HCT116 (cell line): ENCODE results near the gene CSNK1G2. TPM values are rescaled to one million over a fixed set of nuclear protein-coding genes. Genes with fewer than 3 reads are reported as not detected.

Source experiments
- ATAC-seq: fragments of 200-7000 bp; cut with Tn5 transposase; 2 replicates; pipeline ENCODE4 v1.9.1; 2020; ENCODE audit warnings: mild to moderate bottlenecking, moderate library complexity
- BruUV-seq: library from RNA; stranded (reverse); fragments of 400-500 nt; replicated peaks from 2 replicates; lab custom pipeline; 2021; lab: Mats Ljungman, UMichigan
- CTCF ChIA-PET: fragments of 300-600 bp; sonication (Branson Sonifier 250); formaldehyde crosslinking; loops from one replicate; lab custom pipeline; 2021; ENCODE audit warnings: antibody characterized with exemption; lab: Charles Lee
- POLR2A ChIA-PET: fragments of 300-600, 350-600 bp; sonication (Branson Sonifier 250); formaldehyde crosslinking; loops from one replicate; lab custom pipeline; 2021; ENCODE audit warnings: antibody characterized with exemption; lab: Charles Lee
- RAD21 ChIA-PET, 2 experiments: fragments of 300-600 bp; sonication (Branson Sonifier 250); formaldehyde crosslinking; loops; one replicate each; lab custom pipeline; 2023; ENCODE audit warnings: low total read pairs in 2 of 2; ENCODE audit not compliant: uncharacterized antibody in 2 of 2, unreplicated experiment in 2 of 2, low non-redundant PET in 1 of 2; lab: Charles Lee
- DNase-seq: peaks from one replicate; pipeline ENCODE4 v3.0.0-alpha.2; 2010; ENCODE audit warnings: low read depth, low spot score
- H2AFZ ChIP-seq: fragments of 200-600 bp; shearing (Covaris generic), sonication (generic); 2 replicates; pipeline ENCODE4 v1.6.1; 2017; ENCODE audit warnings: low read depth, mixed run types, mixed read lengths, antibody characterized with exemption, low read length; ENCODE audit not compliant: poor library complexity, severe bottlenecking
- H3K27ac ChIP-seq: 2 replicates; pipeline ENCODE4 v1.5.1; 2012; ENCODE audit warnings: low read depth, low read length
- H3K27me3 ChIP-seq: fragments of 200-600 bp; sonication (generic); 2 replicates; pipeline ENCODE4 v1.6.1; 2016; ENCODE audit warnings: mixed run types, low read length, mixed read lengths; ENCODE audit not compliant: insufficient read depth
- H3K36me3 ChIP-seq, 2 experiments: fragments of 200-500 bp in 1 of 2; fragments of 200-600 bp in 1 of 2; sonication (Bioruptor generic) in 1 of 2; sonication (generic) in 1 of 2; 2 replicates each; pipeline versions ENCODE4 v1.5.1 to v1.6.1; 2014 to 2016; ENCODE audit warnings: low read length in 2 of 2, inconsistent platforms in 1 of 2, mixed read lengths in 1 of 2, mixed run types in 1 of 2; ENCODE audit not compliant: insufficient read depth in 2 of 2, control insufficient read depth in 1 of 2
- H3K4me1 ChIP-seq, 2 experiments: fragments of 200-600 bp in 1 of 2; sonication (generic) in 1 of 2; 2 replicates each; pipeline versions ENCODE4 v1.5.1 to v1.6.1; 2012 to 2017; ENCODE audit warnings: low read length in 2 of 2, inconsistent platforms in 1 of 2, mild to moderate bottlenecking in 1 of 2, mixed read lengths in 1 of 2, mixed run types in 1 of 2, moderate library complexity in 1 of 2; ENCODE audit not compliant: insufficient read depth in 2 of 2, control insufficient read depth in 1 of 2
- H3K4me2 ChIP-seq: fragments of 200-600 bp; sonication (generic); 2 replicates; pipeline ENCODE4 v1.6.1; 2017; ENCODE audit warnings: mixed run types, low read length, mixed read lengths
- H3K4me3 ChIP-seq, 2 experiments: fragments of 200-600 bp in 1 of 2; sonication (generic) in 1 of 2; replicated peaks in 1 of 2; 2 replicates each; pipeline ENCODE4 v1.5.1; 2011 to 2016; ENCODE audit warnings: low read length in 2 of 2, control low read depth in 1 of 2, low read depth in 1 of 2, mild to moderate bottlenecking in 1 of 2, mixed read lengths in 1 of 2, mixed run types in 1 of 2
- H3K79me2 ChIP-seq: fragments of 200-600 bp; sonication (generic); 2 replicates; pipeline ENCODE4 v1.6.1; 2017; ENCODE audit warnings: mild to moderate bottlenecking, mixed run types, low read length, moderate library complexity, mixed read lengths; ENCODE audit not compliant: insufficient read depth
- H3K9ac ChIP-seq: fragments of 200-600 bp; sonication (generic); 2 replicates; pipeline ENCODE4 v1.6.1; 2016; ENCODE audit warnings: low read length, mixed read lengths
- H3K9me2 ChIP-seq: fragments of 200-600 bp; sonication (generic), shearing (Covaris generic); 2 replicates; pipeline ENCODE4 v1.6.1; 2017; ENCODE audit warnings: mixed run types, mild to moderate bottlenecking, moderate library complexity; ENCODE audit not compliant: insufficient read depth
- H3K9me3 ChIP-seq, 2 experiments: fragments of 200-500 bp in 1 of 2; fragments of 200-600 bp in 1 of 2; sonication (Bioruptor generic) in 1 of 2; sonication (generic) in 1 of 2; 2 replicates each; pipeline ENCODE4 v1.6.1; 2014 to 2017; ENCODE audit warnings: low read length in 2 of 2, mixed read lengths in 2 of 2, inconsistent platforms in 1 of 2, low read depth in 1 of 2, mild to moderate bottlenecking in 1 of 2, mixed run types in 1 of 2, moderate library complexity in 1 of 2; ENCODE audit not compliant: control insufficient read depth in 1 of 2, insufficient read depth in 1 of 2
- H4K20me1 ChIP-seq: fragments of 200-600 bp; sonication (generic), shearing (Covaris generic); 2 replicates; pipeline ENCODE4 v1.6.1; 2017; ENCODE audit warnings: mixed run types, mild to moderate bottlenecking, moderate library complexity; ENCODE audit not compliant: insufficient read depth
- ATF3 ChIP-seq: IDR thresholded peaks from 2 replicates; pipeline ENCODE4 v1.6.1; 2012
- CBX3 ChIP-seq: IDR thresholded peaks from 2 replicates; pipeline ENCODE4 v1.6.1; 2012; ENCODE audit warnings: low read depth
- CEBPB ChIP-seq: IDR thresholded peaks from 2 replicates; pipeline ENCODE4 v1.6.1; 2012; ENCODE audit warnings: low read depth
- CTCF ChIP-seq, 3 experiments: fragments of 200-600 bp in 1 of 3; sonication (generic) in 1 of 3; IDR thresholded peaks in 2 of 3; conservative IDR thresholded peaks in 1 of 3; 2 replicates each; pipeline ENCODE4 v1.5.1; 2012 to 2017; ENCODE audit warnings: low read depth in 2 of 3, low read length in 2 of 3, antibody characterized with exemption in 1 of 3, borderline replicate concordance in 1 of 3, control low read depth in 1 of 3, mild to moderate bottlenecking in 1 of 3, mixed read lengths in 1 of 3, mixed run types in 1 of 3, moderate library complexity in 1 of 3; ENCODE audit not compliant: insufficient read depth in 1 of 3
- EGR1 ChIP-seq: IDR thresholded peaks from 2 replicates; pipeline ENCODE4 v1.6.1; 2012; ENCODE audit warnings: low read depth
- ELF1 ChIP-seq: IDR thresholded peaks from 2 replicates; pipeline ENCODE4 v1.6.1; 2012; ENCODE audit warnings: low read depth, borderline replicate concordance
- FOSL1 ChIP-seq: IDR thresholded peaks from 2 replicates; pipeline ENCODE4 v1.6.1; 2012; ENCODE audit warnings: low read depth
- JUND ChIP-seq: IDR thresholded peaks from 2 replicates; pipeline ENCODE4 v1.6.1; 2012
- MAX ChIP-seq: IDR thresholded peaks from 2 replicates; pipeline ENCODE4 v1.6.1; 2012
- POLR2A ChIP-seq: IDR thresholded peaks from 2 replicates; pipeline ENCODE4 v1.7.0; 2011; ENCODE audit warnings: borderline replicate concordance; ENCODE audit not compliant: insufficient read depth, insufficient read length; ENCODE audit errors: extremely low read depth
- SP1 ChIP-seq: IDR thresholded peaks from 2 replicates; pipeline ENCODE4 v1.6.1; 2012; ENCODE audit warnings: low read depth
- SRF ChIP-seq: IDR thresholded peaks from 2 replicates; pipeline ENCODE4 v1.6.1; 2012; ENCODE audit warnings: low read depth
- YY1 ChIP-seq: IDR thresholded peaks from 2 replicates; pipeline ENCODE4 v1.6.1; 2011; ENCODE audit warnings: low read length, low read depth, moderate library complexity, mild to moderate bottlenecking; ENCODE audit not compliant: insufficient replicate concordance; ENCODE audit errors: extremely low read depth
- ZNF274 ChIP-seq: fragments of 200-500 bp; sonication (Bioruptor generic); IDR thresholded peaks from 2 replicates; pipeline ENCODE4 v1.6.1; 2014; ENCODE audit warnings: mild to moderate bottlenecking, low read depth, low read length, inconsistent platforms
- intact Hi-C: fragments of 100-400 bp; cut with micrococcal nuclease; formaldehyde crosslinking; loops from 2 replicates; pipeline ENCODE4 v1.10.0; 2022
- total RNA-seq: library from RNA; stranded (reverse); gene quantifications from one replicate; pipeline ENCODE4 v1.2.1, GENCODE V29; 2021; ENCODE audit not compliant: unreplicated experiment

Gene CSNK1G2
- total RNA-seq, 1 experiment from 2014 or later: 97.9 TPM

- no peak overlapping the region for H2AFZ ChIP-seq
- no peak overlapping the region for H3K9ac ChIP-seq
- intact Hi-C loops: loop anchor here (10.0 kb wide), 1 partner anchor 129 kb away; no protein-coding TSS in a partner anchor
- no peak overlapping the region for H3K4me3 ChIP-seq
- TF ChIP-seq ATF3 (no peak), JUND (no peak), SRF (no peak; the same call in 1 of the 2 replicates), POLR2A (no peak), YY1 (peak; percentile 26), FOSL1 (no peak), MAX (no peak), CBX3 (peak; percentile 67; the same call in 1 of the 2 replicates), CTCF (IDR thresholded peaks at IDR 0.05 in 2 of 3, conservative IDR thresholded peaks at IDR 0.05 in 1 of 3; ENCODE audit: borderline replicate concordance in 1 of 3, insufficient read depth in 1 of 3, low read depth in 2 of 3, low read length in 2 of 3) (no peak), SP1 (no peak), ELF1 (no peak), ZNF274 (no peak), EGR1 (no peak), CEBPB (no peak)
- peaks cover 0 to 8% of the 10 kb centered on the region in 2 experiments; a peak in 1 of 4 replicates for H3K9me3 ChIP-seq
- no peaks in the 10 kb centered on the region for H3K36me3 ChIP-seq
- no peaks in the 10 kb centered on the region for H3K9me2 ChIP-seq
- peak; percentile 68 for DNase-seq
- peaks cover 9 to 20% of the 10 kb centered on the region in 2 experiments for H3K4me1 ChIP-seq
- H3K4me2 ChIP-seq: no peak overlapping the region
- no TSS peak for BruUV-seq
- H3K27me3 ChIP-seq: no peaks in the 10 kb centered on the region
- ChIA-PET RAD21 (no interaction called here), CTCF (no interaction called here), POLR2A (no interaction called here)
- no peak overlapping the region for H3K27ac ChIP-seq
- H3K79me2 ChIP-seq: no peaks in the 10 kb centered on the region
- H4K20me1 ChIP-seq: no peaks in the 10 kb centered on the region
- ATAC-seq: peak; percentile 62
These were observed 5.3 kb upstream of the CSNK1G2 start for GRCh38 chr19:1935484-1936208.
